Hepatocyte (in vitro differentiated cells): Measurements from ENCODE around the gene SUSD3.

Source experiments
- CTCF ChIP-seq: fragments of 200-600 bp; sonication (generic); IDR thresholded peaks from 2 replicates; pipeline ENCODE4 v1.5.1; 2016; ENCODE audit warnings: antibody characterized with exemption, mild to moderate bottlenecking; ENCODE audit not compliant: poor library complexity
- EZH2 ChIP-seq: fragments of 200-600 bp; sonication (generic); IDR thresholded peaks from 2 replicates; pipeline ENCODE4 v1.6.1; 2016; ENCODE audit warnings: antibody characterized with exemption, mild to moderate bottlenecking, borderline replicate concordance

GRCh38 chr9:93111371-93112115, 53.0 kb downstream of the SUSD3 start:
- TF ChIP-seq CTCF (no peak), EZH2 (no peak)
